Thyroid gland (tissue), 4 donors: ENCODE data around the gene KIF13A. TPM values are rescaled to one million over a fixed set of nuclear protein-coding genes. Genes with fewer than 3 reads are reported as not detected.
A peak's percentile ranks its signal among the peaks of the same experiment; 100 is the strongest.
"Not testable (repeated sequence)": the region's sequence is repeated elsewhere in the genome, so short reads cannot be mapped to it uniquely, and the experiment has no call there.

Experiments used
- DNase-seq, 2 donors: peaks; one replicate each; pipeline ENCODE4 v3.0.0-alpha.2; 2019
- H3K27ac ChIP-seq, 3 donors: fragments of 200-600 bp; sonication (generic); 1 replicate in 2 of 3; 2 replicates in 1 of 3; pipeline ENCODE4 v1.5.1; 2016 to 2019; ENCODE audit warnings: mild to moderate bottlenecking in 1 of 3, moderate library complexity in 1 of 3
- H3K27me3 ChIP-seq: fragments of 200-600 bp; sonication (generic); one replicate; pipeline ENCODE4 v1.5.1; 2019
- H3K36me3 ChIP-seq, 2 donors: fragments of 200-600 bp; sonication (generic); one replicate each; pipeline ENCODE4 v1.5.1; 2016 to 2019
- H3K4me1 ChIP-seq, 2 donors: fragments of 200-600 bp; sonication (generic); one replicate each; pipeline ENCODE4 v1.5.1; 2017 to 2019
- H3K4me3 ChIP-seq, 3 donors: fragments of 200-600 bp; sonication (generic); replicated peaks in 1 of 3; 1 replicate in 2 of 3; 2 replicates in 1 of 3; pipeline ENCODE4 v1.5.1; 2016; ENCODE audit warnings: mild to moderate bottlenecking in 1 of 3
- H3K9me3 ChIP-seq: fragments of 200-600 bp; sonication (generic); one replicate; pipeline ENCODE4 v1.5.1; 2017
- POLR2A ChIP-seq, 2 donors: fragments of 450-650 bp; IDR thresholded peaks; one replicate each; pipeline ENCODE4 v1.6.1; 2017; ENCODE audit warnings: antibody characterized with exemption in 2 of 2, mild to moderate bottlenecking in 2 of 2, moderate library complexity in 1 of 2
- WGBS, 2 donors: methylation state at CpG; one replicate each; pipeline ENCODE4 v1.1.5; 2017; 5-methylcytosine and 5-hydroxymethylcytosine counted together
- intact Hi-C: fragments of 100-400 bp; cut with DNase I; formaldehyde crosslinking; loops from one replicate; pipeline ENCODE4 v1.15.1; 2023
- total RNA-seq, 4 donors: library from RNA; depleted of rRNA; stranded (reverse); fragments of >200 nt; gene quantifications; one replicate each; pipeline ENCODE4 v1.2.3, GENCODE V29; 2016
- TF ChIP-seq, protein P1 (sequence below), 6 experiments: fragments of 200-600 bp in 3 of 6; fragments of 450-650 bp in 3 of 6; sonication (generic) in 3 of 6; IDR thresholded peaks; one replicate each; pipeline ENCODE4 v1.5.1; 2016 to 2019; ENCODE audit warnings: antibody characterized with exemption in 6 of 6, mild to moderate bottlenecking in 2 of 6, inconsistent platforms in 1 of 6, moderate library complexity in 1 of 6

KIF13A gene
- total RNA-seq, 4 donors from 2014 or later: 40.7 to 79.8 (median 66.4) TPM

DNA sequence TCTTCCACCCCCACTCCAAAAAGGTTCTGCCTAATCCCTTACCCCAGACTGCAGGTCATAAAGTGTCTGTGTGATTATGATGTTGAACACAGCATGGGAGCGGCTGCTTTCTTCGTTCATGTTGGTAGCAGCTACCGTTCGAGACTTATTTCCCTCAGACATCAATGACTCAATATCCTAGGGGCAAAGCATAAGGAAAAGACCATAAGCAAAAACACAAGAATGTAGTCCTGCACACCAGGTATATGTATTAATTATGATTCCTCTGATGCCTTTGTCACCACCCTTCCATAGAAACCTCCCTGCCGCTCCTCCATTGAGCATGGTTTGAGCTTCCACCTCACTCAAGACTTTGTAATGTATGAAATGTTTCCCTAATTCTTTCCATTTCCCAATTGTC is 137.2 kb downstream of the KIF13A start:
- DNase-seq: no peak
- peaks cover 0 to 4% of the 10 kb centered on the region in 2 donors for H3K4me1 ChIP-seq
- H3K27ac ChIP-seq: no peak overlapping the region
- intact Hi-C loops: no loop called here
- no peak for TF ChIP-seq POLR2A (IDR thresholded peaks at IDR 0.05)
- TF ChIP-seq, protein P1, sequence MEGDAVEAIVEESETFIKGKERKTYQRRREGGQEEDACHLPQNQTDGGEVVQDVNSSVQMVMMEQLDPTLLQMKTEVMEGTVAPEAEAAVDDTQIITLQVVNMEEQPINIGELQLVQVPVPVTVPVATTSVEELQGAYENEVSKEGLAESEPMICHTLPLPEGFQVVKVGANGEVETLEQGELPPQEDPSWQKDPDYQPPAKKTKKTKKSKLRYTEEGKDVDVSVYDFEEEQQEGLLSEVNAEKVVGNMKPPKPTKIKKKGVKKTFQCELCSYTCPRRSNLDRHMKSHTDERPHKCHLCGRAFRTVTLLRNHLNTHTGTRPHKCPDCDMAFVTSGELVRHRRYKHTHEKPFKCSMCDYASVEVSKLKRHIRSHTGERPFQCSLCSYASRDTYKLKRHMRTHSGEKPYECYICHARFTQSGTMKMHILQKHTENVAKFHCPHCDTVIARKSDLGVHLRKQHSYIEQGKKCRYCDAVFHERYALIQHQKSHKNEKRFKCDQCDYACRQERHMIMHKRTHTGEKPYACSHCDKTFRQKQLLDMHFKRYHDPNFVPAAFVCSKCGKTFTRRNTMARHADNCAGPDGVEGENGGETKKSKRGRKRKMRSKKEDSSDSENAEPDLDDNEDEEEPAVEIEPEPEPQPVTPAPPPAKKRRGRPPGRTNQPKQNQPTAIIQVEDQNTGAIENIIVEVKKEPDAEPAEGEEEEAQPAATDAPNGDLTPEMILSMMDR (IDR thresholded peaks at IDR 0.05): no peak
- H3K9me3 ChIP-seq: no peaks in the 10 kb centered on the region
- no peak overlapping the region for H3K4me3 ChIP-seq
- no peaks in the 10 kb centered on the region for H3K27me3 ChIP-seq
- WGBS, 2 donors: 96 to 98% methylated on average over 5 of the region's 5 CpGs
- no peaks in the 10 kb centered on the region for H3K36me3 ChIP-seq

DNA sequence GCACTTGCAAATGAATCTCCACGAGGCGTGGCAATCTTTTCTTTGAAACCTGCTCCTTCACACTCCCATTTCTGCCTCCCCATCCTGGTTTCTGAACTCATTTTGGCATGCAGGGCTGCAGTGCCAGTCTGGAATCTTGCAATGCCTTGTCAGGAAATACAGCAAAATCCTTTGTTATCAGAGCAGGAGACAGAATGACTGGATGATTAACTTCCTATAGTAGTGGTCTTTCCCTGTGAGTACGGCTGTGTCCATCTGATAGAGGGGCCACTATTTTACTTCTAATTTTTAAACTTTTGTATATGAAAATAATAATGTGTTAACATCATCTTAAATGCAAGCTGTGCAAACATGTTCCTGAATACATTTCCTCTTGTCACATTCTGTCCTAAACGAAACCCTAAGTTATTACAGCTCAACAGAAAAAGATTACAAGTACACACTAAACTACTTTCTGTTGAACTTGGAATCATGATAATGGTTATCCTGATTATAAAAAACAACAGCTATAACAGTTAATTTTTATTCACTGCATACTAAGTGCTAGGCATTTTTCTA is 140.2 kb downstream of the KIF13A start:
- intact Hi-C loops: no loop called here
- Histone ChIP-seq H3K4me1 (peaks cover 0 to 3% of the 10 kb centered on the region in 2 donors), H3K27ac (no peak overlapping the region), H3K4me3 (no peak overlapping the region), H3K36me3 (no peaks in the 10 kb centered on the region), H3K27me3 (no peaks in the 10 kb centered on the region), H3K9me3 (no peaks in the 10 kb centered on the region)
- TF ChIP-seq, protein P1 (IDR thresholded peaks at IDR 0.05): no peak
- no peak for TF ChIP-seq POLR2A (IDR thresholded peaks at IDR 0.05)
- no peak for DNase-seq
- WGBS, 2 donors: 88 to 90% methylated on average over 4 of the region's 4 CpGs

DNA sequence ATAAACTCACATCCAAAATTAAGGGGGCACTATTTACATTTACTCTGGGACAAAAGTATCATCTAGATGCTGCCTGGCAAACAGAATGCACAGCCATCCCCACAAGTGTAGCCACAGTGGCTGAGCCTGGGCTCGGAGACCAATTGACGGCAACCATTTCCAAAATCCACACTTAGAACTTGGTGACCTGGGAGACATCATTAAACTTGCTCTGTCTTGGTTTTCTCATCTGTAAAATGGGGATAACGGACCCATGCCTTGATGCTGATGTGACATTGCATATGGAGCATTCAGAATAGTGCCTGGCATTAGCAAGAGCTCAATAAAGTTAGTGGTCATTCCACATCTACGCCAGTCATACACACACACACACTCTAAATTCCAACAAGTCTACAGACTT is 140.7 kb downstream of the KIF13A start:
- WGBS, 2 donors: 95 to 98% methylated on average over 4 of the region's 4 CpGs
- Histone ChIP-seq H3K36me3 (no peaks in the 10 kb centered on the region), H3K27ac (no peak overlapping the region), H3K4me1 (no peaks in the 10 kb centered on the region), H3K9me3 (no peaks in the 10 kb centered on the region), H3K27me3 (no peaks in the 10 kb centered on the region), H3K4me3 (no peak overlapping the region)
- TF ChIP-seq, protein P1 (IDR thresholded peaks at IDR 0.05): no peak
- no peak for TF ChIP-seq POLR2A (IDR thresholded peaks at IDR 0.05)
- intact Hi-C loops: no loop called here
- no peak for DNase-seq

DNA sequence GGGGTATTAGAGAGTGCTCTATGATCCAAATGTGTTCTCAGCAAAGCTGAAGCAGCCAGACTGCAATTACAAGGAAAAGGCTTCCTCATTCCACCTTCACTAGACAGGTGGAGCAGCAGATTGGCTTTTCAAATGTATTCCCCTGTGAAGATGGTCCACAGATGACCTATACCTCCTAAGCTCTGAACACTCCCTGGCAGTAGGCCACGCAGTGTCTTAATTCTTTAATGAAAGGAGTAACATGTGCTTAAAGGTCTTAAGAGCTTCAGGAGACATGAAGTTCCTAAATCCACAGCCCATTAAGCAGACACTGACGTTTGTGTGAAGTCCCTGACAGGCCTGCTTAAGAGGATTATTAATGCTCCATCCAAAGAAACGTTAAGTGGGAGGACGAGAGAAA is 141.8 kb downstream of the KIF13A start:
- no peak for TF ChIP-seq POLR2A (IDR thresholded peaks at IDR 0.05)
- TF ChIP-seq, protein P1 (IDR thresholded peaks at IDR 0.05): peak in 1 of 6 experiments; percentile 12
- intact Hi-C loops: no loop called here
- Histone ChIP-seq H3K9me3 (no peaks in the 10 kb centered on the region), H3K4me1 (no peaks in the 10 kb centered on the region), H3K27me3 (no peaks in the 10 kb centered on the region), H3K36me3 (no peaks in the 10 kb centered on the region), H3K27ac (no peak overlapping the region), H3K4me3 (no peak overlapping the region)
- DNase-seq: no peak
- 74 to 79% methylated on average over 4 of the region's 4 CpGs for WGBS, 2 donors

DNA sequence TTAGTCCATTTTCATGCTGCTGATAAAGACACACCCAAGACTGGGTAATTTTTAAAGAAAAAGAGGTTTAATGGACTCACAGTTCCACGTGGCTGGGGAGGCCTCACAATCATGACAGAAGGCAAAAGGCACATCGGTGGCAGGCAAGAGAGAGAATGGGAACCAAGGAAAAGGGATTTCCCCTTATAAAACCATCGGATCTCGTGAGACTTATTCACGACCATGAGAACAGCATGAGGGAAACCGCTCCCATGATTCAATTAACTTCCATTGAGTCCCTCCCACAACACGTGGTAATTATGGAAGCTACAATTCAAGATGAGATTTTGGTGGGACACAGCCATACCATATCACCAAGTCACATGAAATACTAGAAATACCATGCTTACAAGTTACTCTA is 142.5 kb downstream of the KIF13A start:
- H3K27ac ChIP-seq, H3K4me3 ChIP-seq, H3K36me3 ChIP-seq, H3K27me3 ChIP-seq, DNase-seq, H3K4me1 ChIP-seq, intact Hi-C loops, H3K9me3 ChIP-seq: not testable (repeated sequence)
- 92 to 94% methylated on average over 7 of the region's 7 CpGs for WGBS, 2 donors
